RWPE1 (cell line): ENCODE results near the gene AGAP1.

Experiments used
- CTCF ChIA-PET: fragments of 350-600 bp; sonication (Branson Sonifier 250); formaldehyde crosslinking; extraction: SDS; loops from one replicate; lab custom pipeline; 2021; lab: Yijun Ruan, JAX
- POLR2A ChIA-PET: fragments of 400-600 bp; formaldehyde crosslinking; extraction: SDS; loops from one replicate; lab custom pipeline; 2020; ENCODE audit warnings: antibody characterized with exemption; ENCODE audit not compliant: low non-redundant PET; lab: Yijun Ruan, JAX
- DNase-seq: peaks from one replicate; pipeline ENCODE4 v3.0.0; 2012; ENCODE audit warnings: low spot score
- H3K27ac ChIP-seq: fragments of 450-650 bp; 2 replicates; pipeline ENCODE4 v1.5.1; 2017
- CTCF ChIP-seq: fragments of 450-650 bp; conservative IDR thresholded peaks from 2 replicates; pipeline ENCODE4 v1.5.1; 2017; ENCODE audit warnings: low read depth, mild to moderate bottlenecking

AGAP1 gene

DNA sequence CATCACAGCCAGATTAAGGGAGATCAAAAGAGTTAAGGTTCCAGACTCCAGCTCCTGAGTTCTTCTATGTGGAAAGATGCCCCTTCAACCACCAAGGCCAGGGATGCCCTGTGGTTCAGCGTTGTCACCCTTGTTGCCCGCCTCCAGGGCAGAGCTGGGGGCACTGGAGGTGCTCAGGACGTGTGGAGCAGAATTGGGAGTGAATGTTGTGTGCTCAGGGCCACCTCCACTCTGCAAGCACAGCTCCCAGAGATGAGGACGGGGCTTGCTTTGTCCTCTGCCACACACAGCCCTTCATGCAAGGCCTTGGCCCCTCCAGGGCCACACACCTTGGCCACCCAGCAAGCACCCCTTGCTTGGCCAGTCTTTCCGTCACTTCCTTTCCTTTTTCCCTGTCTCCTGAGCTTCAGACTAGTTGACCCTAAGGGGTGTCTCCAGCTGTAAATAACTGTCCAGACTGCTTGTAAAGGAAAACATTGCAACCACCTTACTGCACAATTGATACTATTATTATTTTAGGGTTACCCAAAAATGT is 103.3 kb downstream of the AGAP1 start:
- DNase-seq, result no peak
- ChIA-PET POLR2A (no interaction called here), CTCF (interaction anchor here (0.7 to 4.1 kb wide), 3 partner anchors 73 to 1200 kb away, joined by 3 to 67 read pairs (median 10); no protein-coding TSS in a partner anchor)
- no peak overlapping the region for H3K27ac ChIP-seq
- no peak for TF ChIP-seq CTCF

DNA sequence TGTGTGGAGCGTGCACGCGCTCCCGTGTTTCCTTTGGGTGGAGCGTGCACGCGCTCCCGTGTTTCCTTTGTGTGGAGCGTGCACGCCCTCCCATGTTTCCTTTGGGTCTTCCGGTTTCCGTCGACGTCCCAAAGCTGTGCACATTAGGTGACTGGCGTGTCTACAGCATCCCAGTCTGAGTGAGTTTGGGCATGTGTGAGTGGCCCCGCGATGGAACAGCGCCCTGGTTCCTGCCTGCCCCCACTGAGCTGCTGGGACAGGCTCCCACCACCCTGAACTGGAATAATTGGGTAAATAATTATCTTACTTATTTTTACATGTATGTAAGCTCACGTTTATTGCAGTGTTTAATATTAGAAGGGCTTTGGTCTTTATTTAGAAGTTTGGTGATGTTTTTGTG is 104.2 kb downstream of the AGAP1 start:
- ChIA-PET POLR2A (no interaction called here), CTCF (no interaction called here)
- no peak for TF ChIP-seq CTCF
- H3K27ac ChIP-seq, result no peak overlapping the region
- no peak for DNase-seq

GRCh38 chr2:235598532-235599531 is 105.0 kb downstream of the AGAP1 start:
- no peak for DNase-seq
- no peak overlapping the region for H3K27ac ChIP-seq
- no peak for TF ChIP-seq CTCF
- CTCF ChIA-PET, result interaction anchor here (0.9 kb wide), 1 partner anchor 11 kb away, joined by 3 read pairs; no protein-coding TSS in a partner anchor
- POLR2A ChIA-PET, result no interaction called here

- TF ChIP-seq CTCF, result no peak
- POLR2A ChIA-PET, result no interaction called here
- DNase-seq, result no peak
- no peak overlapping the region for H3K27ac ChIP-seq
- CTCF ChIA-PET, result interaction anchor here (0.6 kb wide), 1 partner anchor 147 kb away, joined by 4 read pairs; no protein-coding TSS in a partner anchor
Measured at GRCh38 chr2:235599596-235600338, 105.9 kb downstream of the AGAP1 start.

GRCh38 chr2:235600406-235600805 is 106.6 kb downstream of the AGAP1 start:
- no peak overlapping the region for H3K27ac ChIP-seq
- no peak for TF ChIP-seq CTCF
- no peak for DNase-seq
- ChIA-PET POLR2A (no interaction called here), CTCF (interaction anchor here (0.6 kb wide), 1 partner anchor 146 kb away, joined by 4 read pairs; no protein-coding TSS in a partner anchor)

GRCh38 chr2:235600926-235601325 is 107.1 kb downstream of the AGAP1 start:
- H3K27ac ChIP-seq, result no peak overlapping the region
- CTCF ChIA-PET, result no interaction called here

More at GRCh38 chr2:235600926-235601325, 107.1 kb downstream of the AGAP1 start:
- POLR2A ChIA-PET, result no interaction called here
- TF ChIP-seq CTCF, result no peak
- no peak for DNase-seq
